Measurements from ENCODE around the gene ZNF445.
"Not testable (repeated sequence)": the region's sequence is repeated elsewhere in the genome, so short reads cannot be mapped to it uniquely, and the experiment has no call there.

The ZNF445 gene

GRCh38 chr3:44464920-44465319 lies 12.6 kb downstream of the ZNF445 start:
- H3K27me3 ChIP-seq (ENCODE audit: control insufficient read depth in 1 of 2, insufficient read depth in 2 of 2, low read length in 2 of 2); H3K9ac ChIP-seq (ENCODE audit: low read depth in 1 of 2, low read length in 2 of 2); H3K27ac ChIP-seq (ENCODE audit: low read depth, low read length); H3K4me3 ChIP-seq (ENCODE audit: low read depth in 1 of 2, low read length in 2 of 2); H3K4me1 ChIP-seq (ENCODE audit: control insufficient read depth in 1 of 2, insufficient read depth in 2 of 2, low read length in 2 of 2): not testable (repeated sequence)
- Histone ChIP-seq H3K36me3 (ENCODE audit: control insufficient read depth in 1 of 2, insufficient read depth in 2 of 2, low read length in 2 of 2) (peaks cover 20 to 44% of the 10 kb centered on the region in 2 donors), H3K9me3 (ENCODE audit: control insufficient read depth in 1 of 2, low read length in 2 of 2) (peaks cover 9 to 17% of the 10 kb centered on the region in 2 donors)

GRCh38 chr3:44464509-44464908 lies 13.0 kb downstream of the ZNF445 start:
- Histone ChIP-seq H3K27ac (ENCODE audit: low read depth, low read length) (no peak overlapping the region), H3K4me1 (ENCODE audit: control insufficient read depth in 1 of 2, insufficient read depth in 2 of 2, low read length in 2 of 2) (no peaks in the 10 kb centered on the region), H3K4me3 (ENCODE audit: low read depth in 1 of 2, low read length in 2 of 2) (no peak overlapping the region), H3K27me3 (ENCODE audit: control insufficient read depth in 1 of 2, insufficient read depth in 2 of 2, low read length in 2 of 2) (no peaks in the 10 kb centered on the region), H3K9ac (ENCODE audit: low read depth in 1 of 2, low read length in 2 of 2) (no peak overlapping the region), H3K9me3 (ENCODE audit: control insufficient read depth in 1 of 2, low read length in 2 of 2) (peaks cover 11 to 19% of the 10 kb centered on the region in 2 donors), H3K36me3 (ENCODE audit: control insufficient read depth in 1 of 2, insufficient read depth in 2 of 2, low read length in 2 of 2) (peaks cover 20 to 40% of the 10 kb centered on the region in 2 donors)

- H3K4me1 ChIP-seq (ENCODE audit: control insufficient read depth in 1 of 2, insufficient read depth in 2 of 2, low read length in 2 of 2); H3K27ac ChIP-seq (ENCODE audit: low read depth, low read length); H3K9ac ChIP-seq (ENCODE audit: low read depth in 1 of 2, low read length in 2 of 2); H3K27me3 ChIP-seq (ENCODE audit: control insufficient read depth in 1 of 2, insufficient read depth in 2 of 2, low read length in 2 of 2); H3K4me3 ChIP-seq (ENCODE audit: low read depth in 1 of 2, low read length in 2 of 2): not testable (repeated sequence)
- Histone ChIP-seq H3K36me3 (ENCODE audit: control insufficient read depth in 1 of 2, insufficient read depth in 2 of 2, low read length in 2 of 2) (peaks cover 23 to 60% of the 10 kb centered on the region in 2 donors), H3K9me3 (ENCODE audit: control insufficient read depth in 1 of 2, low read length in 2 of 2) (peaks cover 11 to 19% of the 10 kb centered on the region in 2 donors)
Measured at GRCh38 chr3:44460050-44460449, 17.4 kb downstream of the ZNF445 start.

- H3K4me1 ChIP-seq (ENCODE audit: control insufficient read depth in 1 of 2, insufficient read depth in 2 of 2, low read length in 2 of 2), result no peaks in the 10 kb centered on the region
- peaks cover 4 to 6% of the 10 kb centered on the region in 2 donors for H3K9me3 ChIP-seq (ENCODE audit: control insufficient read depth in 1 of 2, low read length in 2 of 2)
- peaks cover 21 to 65% of the 10 kb centered on the region in 2 donors for H3K36me3 ChIP-seq (ENCODE audit: control insufficient read depth in 1 of 2, insufficient read depth in 2 of 2, low read length in 2 of 2)
- no peak overlapping the region for H3K4me3 ChIP-seq (ENCODE audit: low read depth in 1 of 2, low read length in 2 of 2)
- no peaks in the 10 kb centered on the region for H3K27me3 ChIP-seq (ENCODE audit: control insufficient read depth in 1 of 2, insufficient read depth in 2 of 2, low read length in 2 of 2)
- H3K27ac ChIP-seq (ENCODE audit: low read depth, low read length), result no peak overlapping the region
- H3K9ac ChIP-seq (ENCODE audit: low read depth in 1 of 2, low read length in 2 of 2), result no peak overlapping the region
Measured at GRCh38 chr3:44455318-44455717, 22.2 kb downstream of the ZNF445 start.

GRCh38 chr3:44454258-44454657 lies 23.2 kb downstream of the ZNF445 start:
- Histone ChIP-seq H3K36me3 (ENCODE audit: control insufficient read depth in 1 of 2, insufficient read depth in 2 of 2, low read length in 2 of 2) (peaks cover 26 to 76% of the 10 kb centered on the region in 2 donors), H3K9ac (ENCODE audit: low read depth in 1 of 2, low read length in 2 of 2) (no peak overlapping the region), H3K27ac (ENCODE audit: low read depth, low read length) (no peak overlapping the region), H3K4me1 (ENCODE audit: control insufficient read depth in 1 of 2, insufficient read depth in 2 of 2, low read length in 2 of 2) (no peaks in the 10 kb centered on the region), H3K9me3 (ENCODE audit: control insufficient read depth in 1 of 2, low read length in 2 of 2) (no peaks in the 10 kb centered on the region), H3K27me3 (ENCODE audit: control insufficient read depth in 1 of 2, insufficient read depth in 2 of 2, low read length in 2 of 2) (no peaks in the 10 kb centered on the region), H3K4me3 (ENCODE audit: low read depth in 1 of 2, low read length in 2 of 2) (no peak overlapping the region)

GRCh38 chr3:44451441-44451840 lies 26.0 kb downstream of the ZNF445 start:
- no peak overlapping the region for H3K4me3 ChIP-seq (ENCODE audit: low read depth in 1 of 2, low read length in 2 of 2)
- H3K9ac ChIP-seq (ENCODE audit: low read depth in 1 of 2, low read length in 2 of 2), result no peak overlapping the region
- peaks cover 54 to 89% of the 10 kb centered on the region in 2 donors for H3K36me3 ChIP-seq (ENCODE audit: control insufficient read depth in 1 of 2, insufficient read depth in 2 of 2, low read length in 2 of 2)
- no peaks in the 10 kb centered on the region for H3K9me3 ChIP-seq (ENCODE audit: control insufficient read depth in 1 of 2, low read length in 2 of 2)
- no peaks in the 10 kb centered on the region for H3K4me1 ChIP-seq (ENCODE audit: control insufficient read depth in 1 of 2, insufficient read depth in 2 of 2, low read length in 2 of 2)
- H3K27me3 ChIP-seq (ENCODE audit: control insufficient read depth in 1 of 2, insufficient read depth in 2 of 2, low read length in 2 of 2), result no peaks in the 10 kb centered on the region
- no peak overlapping the region for H3K27ac ChIP-seq (ENCODE audit: low read depth, low read length)

GRCh38 chr3:44446929-44447328 lies 30.5 kb downstream of the ZNF445 start:
- no peak overlapping the region for H3K9ac ChIP-seq (ENCODE audit: low read depth in 1 of 2, low read length in 2 of 2)
- H3K36me3 ChIP-seq (ENCODE audit: control insufficient read depth in 1 of 2, insufficient read depth in 2 of 2, low read length in 2 of 2), result peaks cover 40 to 88% of the 10 kb centered on the region in 2 donors
- no peaks in the 10 kb centered on the region for H3K27me3 ChIP-seq (ENCODE audit: control insufficient read depth in 1 of 2, insufficient read depth in 2 of 2, low read length in 2 of 2)
- H3K27ac ChIP-seq (ENCODE audit: low read depth, low read length), result no peak overlapping the region
- no peak overlapping the region for H3K4me3 ChIP-seq (ENCODE audit: low read depth in 1 of 2, low read length in 2 of 2)
- H3K4me1 ChIP-seq (ENCODE audit: control insufficient read depth in 1 of 2, insufficient read depth in 2 of 2, low read length in 2 of 2), result no peaks in the 10 kb centered on the region
- H3K9me3 ChIP-seq (ENCODE audit: control insufficient read depth in 1 of 2, low read length in 2 of 2), result no peaks in the 10 kb centered on the region

- H3K4me1 ChIP-seq (ENCODE audit: control insufficient read depth in 1 of 2, insufficient read depth in 2 of 2, low read length in 2 of 2), result peaks cover 4 to 5% of the 10 kb centered on the region in 2 donors
- H3K9me3 ChIP-seq (ENCODE audit: control insufficient read depth in 1 of 2, low read length in 2 of 2), result no peaks in the 10 kb centered on the region
- H3K27me3 ChIP-seq (ENCODE audit: control insufficient read depth in 1 of 2, insufficient read depth in 2 of 2, low read length in 2 of 2), result no peaks in the 10 kb centered on the region
- peaks cover 34 to 79% of the 10 kb centered on the region in 2 donors for H3K36me3 ChIP-seq (ENCODE audit: control insufficient read depth in 1 of 2, insufficient read depth in 2 of 2, low read length in 2 of 2)
- H3K9ac ChIP-seq (ENCODE audit: low read depth in 1 of 2, low read length in 2 of 2), result no peak overlapping the region
- H3K4me3 ChIP-seq (ENCODE audit: low read depth in 1 of 2, low read length in 2 of 2), result no peak overlapping the region
- H3K27ac ChIP-seq (ENCODE audit: low read depth, low read length), result no peak overlapping the region
Measured at GRCh38 chr3:44445786-44446185, 31.7 kb downstream of the ZNF445 start.

- no peaks in the 10 kb centered on the region for H3K27me3 ChIP-seq (ENCODE audit: control insufficient read depth in 1 of 2, insufficient read depth in 2 of 2, low read length in 2 of 2)
- H3K4me1 ChIP-seq (ENCODE audit: control insufficient read depth in 1 of 2, insufficient read depth in 2 of 2, low read length in 2 of 2), result peaks cover 9 to 12% of the 10 kb centered on the region in 2 donors
- peaks cover 34 to 72% of the 10 kb centered on the region in 2 donors for H3K36me3 ChIP-seq (ENCODE audit: control insufficient read depth in 1 of 2, insufficient read depth in 2 of 2, low read length in 2 of 2)
- H3K9ac ChIP-seq (ENCODE audit: low read depth in 1 of 2, low read length in 2 of 2), result no peak overlapping the region
- H3K9me3 ChIP-seq (ENCODE audit: control insufficient read depth in 1 of 2, low read length in 2 of 2), result no peaks in the 10 kb centered on the region
- H3K27ac ChIP-seq (ENCODE audit: low read depth, low read length), result no peak overlapping the region
- H3K4me3 ChIP-seq (ENCODE audit: low read depth in 1 of 2, low read length in 2 of 2), result no peak overlapping the region
Measured at GRCh38 chr3:44444896-44445691, 32.4 kb downstream of the ZNF445 start.

- H3K9ac ChIP-seq (ENCODE audit: low read depth in 1 of 2, low read length in 2 of 2), result no peak overlapping the region
- no peaks in the 10 kb centered on the region for H3K27me3 ChIP-seq (ENCODE audit: control insufficient read depth in 1 of 2, insufficient read depth in 2 of 2, low read length in 2 of 2)
- no peaks in the 10 kb centered on the region for H3K9me3 ChIP-seq (ENCODE audit: control insufficient read depth in 1 of 2, low read length in 2 of 2)
- H3K4me3 ChIP-seq (ENCODE audit: low read depth in 1 of 2, low read length in 2 of 2), result no peak overlapping the region
- H3K27ac ChIP-seq (ENCODE audit: low read depth, low read length), result no peak overlapping the region
- peaks cover 15 to 19% of the 10 kb centered on the region in 2 donors for H3K4me1 ChIP-seq (ENCODE audit: control insufficient read depth in 1 of 2, insufficient read depth in 2 of 2, low read length in 2 of 2)
- H3K36me3 ChIP-seq (ENCODE audit: control insufficient read depth in 1 of 2, insufficient read depth in 2 of 2, low read length in 2 of 2), result peaks cover 30 to 66% of the 10 kb centered on the region in 2 donors
Measured at GRCh38 chr3:44444437-44444836, 33.0 kb downstream of the ZNF445 start.
